ENCODE results near the gene PLSCR1.
"Not testable (repeated sequence)": the region's sequence is repeated elsewhere in the genome, so short reads cannot be mapped to it uniquely, and the experiment has no call there.

PLSCR1 gene

GRCh38 chr3:146550070-146550615 is 5.7 kb upstream of the PLSCR1 start:
- no peak for DNase-seq (ENCODE audit: low spot score)

GRCh38 chr3:146547235-146547835 is 2.9 kb upstream of the PLSCR1 start:
- DNase-seq (ENCODE audit: low spot score), result no peak

GRCh38 chr3:146546366-146546965 is 2.1 kb upstream of the PLSCR1 start:
- DNase-seq (ENCODE audit: low spot score), result no peak

- DNase-seq (ENCODE audit: low spot score), result no peak
Observed at GRCh38 chr3:146544929-146545528, 622 bp upstream of the PLSCR1 start.

- DNase-seq (ENCODE audit: low spot score), result peak; percentile 33
Observed at GRCh38 chr3:146543461-146544001, 876 bp downstream of the PLSCR1 start.

- DNase-seq (ENCODE audit: low spot score), result no peak
Observed at GRCh38 chr3:146542978-146543377, 1.4 kb downstream of the PLSCR1 start.

- DNase-seq (ENCODE audit: low spot score), result no peak
Observed at GRCh38 chr3:146542179-146542578, 2.2 kb downstream of the PLSCR1 start.

- DNase-seq (ENCODE audit: low spot score), result no peak
Observed at GRCh38 chr3:146540978-146541377, 3.4 kb downstream of the PLSCR1 start.

- no peak for DNase-seq (ENCODE audit: low spot score)
Observed at GRCh38 chr3:146540236-146540635, 4.2 kb downstream of the PLSCR1 start.

GRCh38 chr3:146539315-146539714 is 5.1 kb downstream of the PLSCR1 start:
- no peak for DNase-seq (ENCODE audit: low spot score)

GRCh38 chr3:146537603-146538002 is 6.8 kb downstream of the PLSCR1 start:
- DNase-seq (ENCODE audit: low spot score), result no peak

- DNase-seq (ENCODE audit: low spot score), result no peak
Observed at GRCh38 chr3:146536681-146537080, 7.7 kb downstream of the PLSCR1 start.

GRCh38 chr3:146532406-146532805 is 12.0 kb downstream of the PLSCR1 start:
- DNase-seq (ENCODE audit: low spot score), result no peak

- no peak for DNase-seq (ENCODE audit: low spot score)
Observed at GRCh38 chr3:146530609-146531008, 13.8 kb downstream of the PLSCR1 start.

GRCh38 chr3:146529021-146529420 is 15.4 kb downstream of the PLSCR1 start:
- DNase-seq (ENCODE audit: low spot score), result peak; percentile 58

- DNase-seq (ENCODE audit: low spot score), result no peak
Observed at GRCh38 chr3:146524961-146525360, 19.4 kb downstream of the PLSCR1 start.

- DNase-seq (ENCODE audit: low spot score), result no peak
Observed at GRCh38 chr3:146523531-146523930, 20.9 kb downstream of the PLSCR1 start.

GRCh38 chr3:146522174-146523158 is 21.9 kb downstream of the PLSCR1 start:
- DNase-seq (ENCODE audit: low spot score), result not testable (repeated sequence)

GRCh38 chr3:146521394-146521793 is 23.0 kb downstream of the PLSCR1 start:
- no peak for DNase-seq (ENCODE audit: low spot score)

- DNase-seq (ENCODE audit: low spot score), result no peak
Observed at GRCh38 chr3:146519810-146520209, 24.6 kb downstream of the PLSCR1 start.

GRCh38 chr3:146517684-146518435 is 26.5 kb downstream of the PLSCR1 start:
- no peak for DNase-seq (ENCODE audit: low spot score)
